Trophoblast cell (in vitro differentiated cells and primary cell): ENCODE data around the gene VSX2.

Source experiments
- DNase-seq, 2 donors: peaks; one replicate each; pipeline ENCODE4 v3.0.0-alpha.2; 2016
- H2AFZ ChIP-seq: 2 replicates; pipeline ENCODE4 v1.6.1; 2013; ENCODE audit warnings: low read length, moderate library complexity, mild to moderate bottlenecking; ENCODE audit not compliant: insufficient read depth, poor library complexity
- H2AK5ac ChIP-seq: 2 replicates; pipeline ENCODE4 v1.6.1; 2013; ENCODE audit warnings: mild to moderate bottlenecking, low read length
- H2BK120ac ChIP-seq: 2 replicates; pipeline ENCODE4 v1.6.1; 2013; ENCODE audit warnings: low read length, mild to moderate bottlenecking, moderate library complexity; ENCODE audit not compliant: insufficient read depth, poor library complexity
- H2BK12ac ChIP-seq: 2 replicates; pipeline ENCODE4 v1.6.1; 2013; ENCODE audit warnings: mild to moderate bottlenecking, low read length, moderate library complexity
- H2BK5ac ChIP-seq: 2 replicates; pipeline ENCODE4 v1.6.1; 2013; ENCODE audit warnings: low read length, low read depth, moderate library complexity, mild to moderate bottlenecking; ENCODE audit not compliant: poor library complexity
- H3K14ac ChIP-seq: 2 replicates; pipeline ENCODE4 v1.6.1; 2013; ENCODE audit warnings: mild to moderate bottlenecking, low read length
- H3K18ac ChIP-seq: 2 replicates; pipeline ENCODE4 v1.6.1; 2013; ENCODE audit warnings: mild to moderate bottlenecking, low read length
- H3K23ac ChIP-seq: 2 replicates; pipeline ENCODE4 v1.6.1; 2013; ENCODE audit warnings: low read length
- H3K27ac ChIP-seq: 2 replicates; pipeline ENCODE4 v1.5.1; 2013; ENCODE audit warnings: low read depth, mild to moderate bottlenecking, inconsistent platforms, low read length, moderate library complexity
- H3K27me3 ChIP-seq: 2 replicates; pipeline ENCODE4 v1.6.1; 2013; ENCODE audit warnings: inconsistent platforms, mild to moderate bottlenecking, low read length, moderate library complexity; ENCODE audit not compliant: insufficient read depth
- H3K36me3 ChIP-seq, 2 experiments: 1 replicate in 1 of 2; 2 replicates in 1 of 2; pipeline ENCODE4 v1.6.1; 2013; ENCODE audit warnings: low read length in 2 of 2, mild to moderate bottlenecking in 2 of 2, moderate library complexity in 1 of 2; ENCODE audit not compliant: insufficient read depth in 2 of 2, control insufficient read depth in 1 of 2
- H3K4ac ChIP-seq: 2 replicates; pipeline ENCODE4 v1.6.1; 2013; ENCODE audit warnings: low read depth, mild to moderate bottlenecking, low read length, moderate library complexity
- H3K4me1 ChIP-seq, 2 experiments: 1 replicate in 1 of 2; 2 replicates in 1 of 2; pipeline ENCODE4 v1.6.1; 2013; ENCODE audit warnings: low read length in 2 of 2, mild to moderate bottlenecking in 2 of 2, moderate library complexity in 1 of 2; ENCODE audit not compliant: insufficient read depth in 2 of 2, control insufficient read depth in 1 of 2
- H3K4me2 ChIP-seq: 2 replicates; pipeline ENCODE4 v1.6.1; 2013; ENCODE audit warnings: inconsistent platforms, mild to moderate bottlenecking, low read length, moderate library complexity
- H3K4me3 ChIP-seq: 2 replicates; pipeline ENCODE4 v1.5.1; 2013; ENCODE audit warnings: mild to moderate bottlenecking, low read depth, low read length, inconsistent platforms
- H3K79me1 ChIP-seq: one replicate; pipeline ENCODE4 v1.6.1; 2013; ENCODE audit warnings: low read length
- H3K79me2 ChIP-seq: 2 replicates; pipeline ENCODE4 v1.6.1; 2013; ENCODE audit warnings: low read length, mild to moderate bottlenecking; ENCODE audit not compliant: control insufficient read depth, insufficient read depth, poor library complexity
- H3K9ac ChIP-seq: 2 replicates; pipeline ENCODE4 v1.6.1; 2013; ENCODE audit warnings: mild to moderate bottlenecking, low read length
- H3K9me3 ChIP-seq: 2 replicates; pipeline ENCODE4 v1.6.1; 2013; ENCODE audit warnings: low read depth, mild to moderate bottlenecking, control low read depth, inconsistent platforms, low read length; ENCODE audit not compliant: insufficient read depth
- H4K12ac ChIP-seq: 2 replicates; pipeline ENCODE4 v1.6.1; 2013; ENCODE audit warnings: low read depth, mild to moderate bottlenecking, low read length, moderate library complexity
- H4K8ac ChIP-seq: 2 replicates; pipeline ENCODE4 v1.6.1; 2013; ENCODE audit warnings: low read depth, mild to moderate bottlenecking, low read length, moderate library complexity
- H4K91ac ChIP-seq: one replicate; pipeline ENCODE4 v1.6.1; 2013; ENCODE audit warnings: low read depth, mild to moderate bottlenecking, low read length, moderate library complexity
- WGBS: extraction: QIAGEN DNeasy Blood & Tissue Kit; methylation state at CpG from one replicate; pipeline ENCODE4 v1.1.7; 2013; ENCODE audit warnings: missing lambda C conversion rate; ENCODE audit not compliant: insufficient read length, insufficient coverage; ENCODE audit errors: extremely low coverage; 5-methylcytosine and 5-hydroxymethylcytosine counted together

VSX2 gene

GRCh38 chr14:74243051-74243450 lies 3.8 kb downstream of the VSX2 start:
- no peaks in the 10 kb centered on the region for H3K79me2 ChIP-seq
- H2AFZ ChIP-seq, result no peak overlapping the region
- no peak overlapping the region for H3K4me3 ChIP-seq
- no peak overlapping the region for H2BK5ac ChIP-seq
- peaks cover 58% of the 10 kb centered on the region for H3K27me3 ChIP-seq
- no peak overlapping the region for H3K4ac ChIP-seq
- H3K36me3 ChIP-seq, result no peaks in the 10 kb centered on the region
- H3K23ac ChIP-seq, result no peak overlapping the region
- no peak overlapping the region for H3K18ac ChIP-seq
- no peaks in the 10 kb centered on the region for H3K79me1 ChIP-seq
- DNase-seq, result no peak
- no peak overlapping the region for H3K9ac ChIP-seq
- peaks cover 2% of the 10 kb centered on the region for H3K9me3 ChIP-seq
- H2BK120ac ChIP-seq, result no peak overlapping the region
- no peak overlapping the region for H3K14ac ChIP-seq
- H3K27ac ChIP-seq, result no peak overlapping the region
- H2BK12ac ChIP-seq, result no peak overlapping the region
- no peak overlapping the region for H4K8ac ChIP-seq
- no peak overlapping the region for H4K12ac ChIP-seq
- no CpG with 5 or more reads among the region's 5 CpGs for WGBS
- no peak overlapping the region for H3K4me2 ChIP-seq
- H3K4me1 ChIP-seq, result peaks cover 7 to 12% of the 10 kb centered on the region in 2 experiments
- H4K91ac ChIP-seq, result no peak overlapping the region
- H2AK5ac ChIP-seq, result no peak overlapping the region

- Histone ChIP-seq H3K79me2 (no peaks in the 10 kb centered on the region), H4K8ac (no peak overlapping the region), H3K9me3 (peaks cover under 1% of the 10 kb centered on the region), H3K18ac (no peak overlapping the region), H2BK12ac (no peak overlapping the region), H2AK5ac (no peak overlapping the region), H3K4me2 (no peak overlapping the region), H3K14ac (no peak overlapping the region), H4K12ac (no peak overlapping the region), H4K91ac (no peak overlapping the region), H2BK120ac (no peak overlapping the region), H2AFZ (no peak overlapping the region), H3K9ac (no peak overlapping the region), H3K79me1 (no peaks in the 10 kb centered on the region), H3K4me3 (no peak overlapping the region), H3K36me3 (no peaks in the 10 kb centered on the region), H3K4ac (no peak overlapping the region), H3K23ac (no peak overlapping the region), H3K27ac (no peak overlapping the region), H3K27me3 (peaks cover 48% of the 10 kb centered on the region), H3K4me1 (peaks cover 7 to 12% of the 10 kb centered on the region in 2 experiments), H2BK5ac (no peak overlapping the region)
- no peak for DNase-seq
- WGBS, result no CpG with 5 or more reads among the region's 3 CpGs
Measured at GRCh38 chr14:74244115-74244514, 4.9 kb downstream of the VSX2 start.

- no peak overlapping the region for H3K27ac ChIP-seq
- no peak overlapping the region for H4K8ac ChIP-seq
- H3K9me3 ChIP-seq, result no peaks in the 10 kb centered on the region
- H3K4me2 ChIP-seq, result no peak overlapping the region
- no peaks in the 10 kb centered on the region for H3K36me3 ChIP-seq
- no peaks in the 10 kb centered on the region for H3K79me2 ChIP-seq
- no peak overlapping the region for H3K4me3 ChIP-seq
- H3K27me3 ChIP-seq, result peaks cover 36% of the 10 kb centered on the region
- H2AFZ ChIP-seq, result no peak overlapping the region
- no peak overlapping the region for H3K9ac ChIP-seq
- H3K79me1 ChIP-seq, result no peaks in the 10 kb centered on the region
- H3K18ac ChIP-seq, result no peak overlapping the region
- no peak overlapping the region for H3K23ac ChIP-seq
- H2BK120ac ChIP-seq, result no peak overlapping the region
- no peak overlapping the region for H2BK5ac ChIP-seq
- no peak overlapping the region for H2BK12ac ChIP-seq
- H3K4ac ChIP-seq, result no peak overlapping the region
- peaks cover 4 to 12% of the 10 kb centered on the region in 2 experiments for H3K4me1 ChIP-seq
- no peak for DNase-seq
- H4K12ac ChIP-seq, result no peak overlapping the region
- H3K14ac ChIP-seq, result no peak overlapping the region
- no peak overlapping the region for H4K91ac ChIP-seq
- no CpG with 5 or more reads among the region's 7 CpGs for WGBS
- no peak overlapping the region for H2AK5ac ChIP-seq
Measured at GRCh38 chr14:74245292-74245691, 6.0 kb downstream of the VSX2 start.

- no peak overlapping the region for H3K4me3 ChIP-seq
- H3K14ac ChIP-seq, result no peak overlapping the region
- H3K4ac ChIP-seq, result no peak overlapping the region
- H2BK120ac ChIP-seq, result no peak overlapping the region
- H4K91ac ChIP-seq, result no peak overlapping the region
- peaks cover 24% of the 10 kb centered on the region for H3K27me3 ChIP-seq
- WGBS, result no CpG with 5 or more reads among the region's 8 CpGs
- H3K4me2 ChIP-seq, result no peak overlapping the region
- H3K79me1 ChIP-seq, result no peaks in the 10 kb centered on the region
- no peak overlapping the region for H3K18ac ChIP-seq
- no peak overlapping the region for H4K12ac ChIP-seq
- H3K36me3 ChIP-seq, result no peaks in the 10 kb centered on the region
- H2AFZ ChIP-seq, result no peak overlapping the region
- peaks cover 0 to under 1% of the 10 kb centered on the region in 2 experiments for H3K4me1 ChIP-seq
- H3K23ac ChIP-seq, result no peak overlapping the region
- DNase-seq, result no peak
- H4K8ac ChIP-seq, result no peak overlapping the region
- no peak overlapping the region for H2BK12ac ChIP-seq
- no peaks in the 10 kb centered on the region for H3K79me2 ChIP-seq
- no peak overlapping the region for H3K27ac ChIP-seq
- no peak overlapping the region for H2AK5ac ChIP-seq
- H3K9ac ChIP-seq, result no peak overlapping the region
- no peaks in the 10 kb centered on the region for H3K9me3 ChIP-seq
- no peak overlapping the region for H2BK5ac ChIP-seq
Measured at GRCh38 chr14:74246542-74246941, 7.3 kb downstream of the VSX2 start.
